HS-27A (cell line): ENCODE measurements around the gene RAB15.
"Not testable (repeated sequence)": the region's sequence is repeated elsewhere in the genome, so short reads cannot be mapped to it uniquely, and the experiment has no call there.

ENCODE experiments used
- DNase-seq: peaks from one replicate; pipeline ENCODE4 v3.0.0-alpha.2; 2012; ENCODE audit warnings: low read depth, missing footprints

The RAB15 gene

DNA sequence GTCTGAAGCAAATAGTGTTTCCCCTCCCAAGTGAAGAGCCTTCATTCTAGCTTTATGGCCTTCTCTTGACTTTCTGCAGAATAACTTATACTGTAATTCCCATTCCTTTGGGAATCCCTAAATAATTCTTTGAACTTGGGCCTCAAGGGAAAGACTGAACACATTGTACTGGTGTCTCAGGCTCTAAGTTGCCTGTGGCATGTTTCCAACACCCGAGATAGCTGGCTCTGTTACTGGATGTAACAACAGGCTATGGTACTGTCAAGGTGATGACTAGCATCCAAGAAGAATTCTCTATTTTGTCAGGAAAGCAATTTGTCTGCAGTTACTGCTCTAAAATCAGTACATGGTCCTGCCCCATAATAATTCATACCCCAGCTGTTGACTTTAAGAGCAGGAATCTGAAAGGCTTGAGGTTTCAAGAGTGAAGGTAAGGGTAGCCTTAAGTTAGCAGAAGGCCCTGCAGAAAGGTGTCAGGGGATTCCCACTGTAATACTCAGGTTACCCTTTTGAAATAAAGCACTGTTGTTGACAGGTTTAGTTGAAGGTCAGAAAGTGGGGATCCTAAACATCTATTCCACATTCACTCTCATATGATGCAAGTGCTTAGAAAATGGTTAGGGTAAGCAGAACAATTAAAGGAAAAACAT lies 34.8 kb downstream of the RAB15 start:
- no peak for DNase-seq

- DNase-seq = no peak
These were observed 36.6 kb downstream of the RAB15 start for GRCh38 chr14:64935508-64935907.

GRCh38 chr14:64934338-64934929 lies 37.7 kb downstream of the RAB15 start:
- no peak for DNase-seq

DNA sequence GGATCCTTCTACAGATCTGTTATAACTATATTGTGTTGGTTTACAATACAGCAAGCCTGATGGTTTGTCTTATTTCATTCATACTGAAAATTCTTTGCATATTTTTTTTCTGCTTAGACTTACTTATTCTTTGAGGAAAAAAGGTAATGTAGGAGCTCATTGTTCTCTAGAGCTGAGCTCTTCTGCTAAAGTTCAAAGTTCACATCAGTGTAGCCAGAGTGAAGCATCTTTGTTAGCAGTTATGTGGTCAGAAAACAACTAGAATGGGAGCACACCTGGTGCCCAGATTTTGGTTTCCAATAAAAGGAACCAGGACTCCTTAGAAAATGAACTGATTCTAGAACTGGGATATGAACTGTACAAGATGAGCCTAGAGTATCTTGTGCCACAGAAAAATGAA lies 39.9 kb downstream of the RAB15 start:
- DNase-seq = no peak

DNA sequence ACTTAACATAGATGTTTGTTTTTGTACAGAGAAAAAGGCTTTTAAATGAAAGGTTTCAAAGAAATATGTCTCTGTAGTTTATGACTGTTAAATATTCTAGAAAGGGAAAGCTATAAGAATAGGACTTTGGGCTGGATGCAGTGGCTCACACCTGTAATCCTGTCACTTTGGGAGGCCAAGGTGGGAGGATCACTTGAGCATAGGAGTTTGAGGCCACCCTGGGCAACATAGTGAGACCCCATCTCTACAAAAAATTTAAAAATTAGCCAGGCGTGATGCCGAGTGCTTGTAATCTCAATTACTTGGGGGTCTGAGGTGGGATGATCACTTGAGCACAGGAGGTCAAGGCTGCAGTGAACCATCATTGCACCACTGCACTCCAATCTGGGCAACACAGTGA lies 41.0 kb downstream of the RAB15 start:
- no peak for DNase-seq

DNA sequence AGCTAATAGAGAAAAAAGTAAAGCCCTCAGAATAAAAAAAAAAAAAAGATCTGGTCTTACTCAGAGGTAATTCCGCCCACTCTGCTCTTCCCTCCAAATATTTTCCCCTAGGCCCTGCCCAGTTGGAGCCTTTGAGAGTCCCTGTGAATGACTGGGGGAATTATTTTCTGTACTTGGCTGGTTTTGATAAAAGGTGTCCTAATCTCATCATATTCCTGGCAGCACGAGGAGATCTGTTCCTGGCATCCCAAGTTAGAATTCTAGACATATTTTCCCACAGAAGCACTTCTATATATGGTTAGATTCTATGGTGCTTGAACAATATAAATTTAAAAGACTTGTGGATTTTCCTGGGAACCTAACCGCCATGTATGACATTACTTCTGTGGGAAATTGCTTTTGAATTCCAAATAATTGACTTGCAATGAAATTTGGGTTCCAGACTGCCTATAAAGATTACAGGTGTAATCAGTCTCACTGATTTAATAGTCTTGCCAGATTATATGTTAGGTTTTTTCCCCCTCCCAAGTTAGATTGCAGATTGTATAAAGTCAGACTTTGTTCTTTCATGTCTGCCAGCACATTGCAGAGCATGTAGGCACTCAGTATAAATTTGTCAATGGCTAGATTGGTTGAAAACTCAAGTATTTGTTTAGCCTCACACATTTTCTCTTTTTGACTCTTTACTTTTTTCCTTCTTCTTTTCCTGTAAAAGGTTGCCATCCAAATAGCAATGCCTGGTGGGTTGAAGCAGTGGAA lies 41.9 kb downstream of the RAB15 start:
- DNase-seq = no peak

- no peak for DNase-seq
These were observed 43.1 kb downstream of the RAB15 start for GRCh38 chr14:64929014-64929359.

DNA sequence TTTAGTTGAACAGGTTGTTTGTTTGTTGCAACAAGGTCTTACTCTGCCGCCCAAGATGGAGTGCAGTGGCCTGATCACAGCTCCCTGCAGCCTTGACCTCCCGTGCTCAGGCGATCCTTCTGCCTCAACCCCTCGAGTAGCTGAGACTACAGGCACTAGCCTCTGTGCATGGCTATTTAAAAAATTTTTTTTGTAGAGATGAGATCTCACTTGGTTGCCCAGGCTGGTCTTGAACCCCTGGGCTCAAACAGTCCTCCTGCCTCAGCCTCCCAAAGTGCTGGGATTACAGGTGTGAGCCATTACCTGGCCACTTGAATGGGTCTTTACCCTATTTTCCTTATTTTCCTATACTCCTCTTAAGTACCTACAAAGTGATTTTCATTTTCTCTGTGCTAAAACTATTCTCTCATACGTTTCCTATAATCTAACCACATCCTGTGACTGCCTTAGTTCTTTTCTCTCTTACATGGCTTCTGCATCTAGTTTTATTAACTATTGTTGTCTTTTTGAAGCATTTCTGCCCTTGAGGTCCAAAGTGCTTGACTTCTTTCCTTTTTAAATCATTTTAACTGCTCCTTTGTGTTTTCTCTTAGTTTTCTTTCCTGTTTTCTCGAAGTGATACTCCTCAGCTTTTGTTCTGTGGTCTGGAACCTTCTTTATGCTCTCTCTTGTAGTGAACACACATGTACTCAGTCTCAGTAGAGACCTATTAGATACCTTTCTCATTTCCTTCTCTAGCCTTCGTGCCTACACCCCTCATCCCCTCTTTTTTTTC lies 43.7 kb downstream of the RAB15 start:
- DNase-seq = no peak

DNA sequence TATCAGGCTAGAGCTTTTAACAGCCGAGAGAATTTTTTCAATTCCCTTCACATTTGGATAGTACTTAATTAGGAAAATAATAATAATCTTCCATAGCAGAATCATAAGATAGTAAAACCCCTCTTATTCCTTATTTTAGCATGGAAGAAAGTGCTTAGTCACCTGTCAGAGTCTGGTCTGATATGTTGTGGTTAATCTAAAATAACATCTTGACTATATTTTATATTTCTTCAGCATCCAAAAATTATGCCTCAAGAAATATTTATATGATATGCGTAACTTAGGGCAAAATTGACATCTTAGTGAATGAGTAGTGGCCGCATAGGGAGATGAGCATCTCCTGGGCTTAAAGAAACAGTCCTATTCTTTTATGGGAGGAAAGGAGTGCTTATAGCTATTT lies 45.1 kb downstream of the RAB15 start:
- no peak for DNase-seq

DNA sequence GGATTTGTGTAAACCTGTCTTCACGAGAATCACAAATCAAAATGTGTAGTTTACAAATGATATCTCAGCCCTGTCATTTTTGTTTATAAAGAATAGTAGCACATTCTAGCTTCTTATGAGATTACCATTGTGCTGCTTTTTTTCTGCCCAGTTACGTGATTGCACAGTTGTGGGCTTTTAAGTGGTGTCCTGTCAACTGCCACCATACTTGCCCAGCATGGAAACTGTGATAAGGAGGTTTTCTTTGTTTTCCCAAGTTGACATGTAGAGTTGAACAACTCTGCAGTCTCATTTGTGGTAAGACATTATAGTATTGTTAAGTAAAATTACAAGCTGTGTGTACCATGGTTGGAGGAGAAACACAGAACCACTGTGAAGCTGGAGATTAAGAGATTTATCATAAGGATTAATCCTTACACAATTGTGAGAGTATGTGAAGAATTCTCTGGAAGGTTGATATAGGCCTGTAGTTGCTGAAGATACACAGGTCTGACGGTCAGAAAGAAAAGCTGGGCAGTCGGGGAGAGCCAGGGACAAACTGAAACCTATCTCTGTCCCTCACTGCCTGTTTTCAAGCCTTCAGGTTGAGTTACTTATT lies 45.6 kb downstream of the RAB15 start:
- DNase-seq = no peak

- DNase-seq = no peak
These were observed 49.1 kb downstream of the RAB15 start for GRCh38 chr14:64923015-64923414.

DNA sequence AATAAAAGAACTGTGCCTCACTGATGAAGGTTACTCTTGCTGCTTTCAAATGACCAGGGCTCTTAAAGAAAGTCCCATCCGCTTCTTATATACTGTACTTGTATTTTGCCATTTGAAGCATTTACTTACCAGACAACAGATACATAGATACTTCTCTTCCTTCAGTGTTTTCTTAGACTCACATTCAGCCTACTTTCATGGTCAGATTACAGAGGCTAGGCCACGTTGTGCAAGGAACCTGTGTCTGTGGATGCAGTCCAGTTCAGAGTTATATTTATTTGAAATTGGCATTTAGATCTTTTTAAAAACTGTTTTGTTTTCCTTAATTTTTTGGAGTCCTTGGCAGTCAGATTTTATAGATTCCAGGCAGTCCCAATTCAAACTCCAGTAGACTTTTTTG lies 51.7 kb downstream of the RAB15 start:
- no peak for DNase-seq

GRCh38 chr14:64919618-64920017 lies 52.5 kb downstream of the RAB15 start:
- no peak for DNase-seq

DNA sequence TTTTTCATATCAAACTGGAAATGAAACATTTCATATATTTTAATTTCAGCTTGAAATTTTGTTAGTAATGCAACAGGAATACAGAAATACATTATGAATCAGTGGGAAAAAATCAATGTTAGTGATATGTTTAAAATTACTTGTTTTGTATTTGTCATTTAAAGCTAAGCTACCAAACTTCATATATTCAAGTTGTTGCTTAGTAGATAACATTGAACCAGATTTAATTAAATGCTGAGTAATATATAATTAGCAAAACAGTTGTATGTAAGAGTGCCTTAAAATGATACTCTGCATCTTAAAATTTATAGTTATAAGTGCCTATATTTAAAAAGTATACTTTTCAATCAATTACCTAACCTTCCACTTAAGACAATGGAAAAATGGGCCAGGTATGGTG lies 52.9 kb downstream of the RAB15 start:
- DNase-seq = no peak

DNA sequence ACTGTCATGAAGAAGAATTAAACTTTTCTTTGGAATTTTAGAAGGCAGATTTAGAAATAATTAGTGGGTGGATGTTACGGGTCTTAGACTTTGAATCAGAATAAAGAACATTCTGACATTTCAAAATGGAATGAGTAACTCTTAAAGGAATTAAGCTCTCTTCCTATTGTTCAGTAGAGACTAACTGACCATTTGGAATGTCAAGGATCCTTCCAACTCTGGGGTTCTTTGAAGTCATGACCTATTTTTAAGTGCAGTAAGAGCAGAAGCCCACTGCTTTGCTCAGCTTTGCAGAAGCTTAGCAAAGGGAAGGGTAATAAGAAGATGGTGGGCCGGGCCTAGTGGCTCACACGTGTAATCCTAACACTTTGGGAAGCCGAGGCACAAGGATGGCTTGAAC lies 53.9 kb downstream of the RAB15 start:
- no peak for DNase-seq

GRCh38 chr14:64915797-64916196 lies 56.3 kb downstream of the RAB15 start:
- DNase-seq = no peak

DNA sequence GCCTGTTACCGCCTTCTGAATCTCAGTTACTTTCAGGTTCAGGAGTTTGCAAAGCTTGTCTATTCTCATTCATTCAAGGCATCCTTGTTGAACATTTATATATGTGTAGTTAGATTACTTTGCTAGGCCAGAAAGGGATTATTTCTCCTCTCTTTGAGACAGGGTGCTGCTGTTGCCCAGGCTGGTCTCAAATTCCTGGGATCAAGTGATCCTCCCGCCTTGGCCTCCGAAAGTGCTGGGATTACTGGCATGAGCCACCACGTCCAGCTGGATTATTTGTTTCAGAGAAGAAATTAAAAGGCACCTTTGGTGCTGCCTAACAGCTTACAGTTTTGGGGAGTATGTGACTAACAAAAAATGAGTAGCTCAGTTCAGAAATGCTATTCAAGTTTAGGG lies 57.1 kb downstream of the RAB15 start:
- DNase-seq = no peak

- DNase-seq = peak; percentile 95
These were observed 57.7 kb downstream of the RAB15 start, which contains the start of gene CHURC1 for GRCh38 chr14:64914237-64915028. CHURC1 (plus strand) TSS chr14:64914455; CDS start chr14:64914496, 41 bp downstream.

GRCh38 chr14:64913477-64913876 lies 58.7 kb downstream of the RAB15 start:
- DNase-seq = not testable (repeated sequence)

DNA sequence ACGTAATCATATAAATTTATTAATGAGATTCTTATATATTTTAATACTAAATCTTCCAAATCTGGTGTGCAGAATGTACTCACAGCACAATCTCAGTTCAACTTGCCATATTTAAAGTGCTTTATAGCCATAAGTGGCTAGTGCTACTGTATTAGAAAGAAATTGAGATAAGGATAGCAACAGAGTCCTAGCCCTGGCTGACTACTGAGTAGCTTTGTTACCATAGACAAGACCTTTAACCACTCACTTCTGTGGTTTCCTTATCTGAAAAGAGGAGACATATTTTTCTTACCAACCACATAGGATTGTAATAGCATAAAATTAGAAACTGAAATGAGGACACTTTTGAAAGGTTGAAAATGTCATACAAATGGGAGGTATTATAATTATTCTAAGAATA lies 59.9 kb downstream of the RAB15 start:
- DNase-seq = no peak

DNA sequence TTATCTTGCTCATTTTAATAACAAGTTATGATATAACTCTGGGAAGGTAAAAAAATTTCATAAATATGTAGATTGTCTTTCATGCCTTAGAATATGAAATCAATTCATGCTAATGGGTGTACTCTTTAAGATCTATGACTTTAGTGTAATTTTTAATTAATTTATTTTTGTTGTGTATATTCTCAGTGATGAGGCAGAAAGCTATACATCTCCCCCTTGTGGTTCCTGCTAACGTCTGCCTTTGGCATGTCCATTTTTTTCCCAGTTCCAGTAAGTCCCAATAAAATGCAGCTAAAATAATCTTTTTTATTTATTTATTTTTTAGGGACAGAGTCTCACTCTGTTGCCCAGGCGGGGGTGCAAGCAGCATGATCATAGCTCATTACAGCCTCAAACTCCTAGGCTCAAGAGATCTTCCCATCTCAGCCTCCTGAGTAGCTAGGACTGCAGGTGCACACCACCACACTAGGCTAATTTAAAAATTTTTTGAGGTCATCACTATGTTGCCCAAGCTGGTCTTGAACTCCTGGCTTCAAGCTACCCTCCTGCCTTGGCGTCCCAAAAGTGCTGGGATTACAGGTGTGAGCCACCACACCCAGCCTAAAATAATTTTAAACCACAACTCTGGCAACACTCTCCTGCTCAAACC lies 61.2 kb downstream of the RAB15 start:
- DNase-seq = no peak
